Measurements from ENCODE around the gene TRIM2.

TRIM2 gene

DNA sequence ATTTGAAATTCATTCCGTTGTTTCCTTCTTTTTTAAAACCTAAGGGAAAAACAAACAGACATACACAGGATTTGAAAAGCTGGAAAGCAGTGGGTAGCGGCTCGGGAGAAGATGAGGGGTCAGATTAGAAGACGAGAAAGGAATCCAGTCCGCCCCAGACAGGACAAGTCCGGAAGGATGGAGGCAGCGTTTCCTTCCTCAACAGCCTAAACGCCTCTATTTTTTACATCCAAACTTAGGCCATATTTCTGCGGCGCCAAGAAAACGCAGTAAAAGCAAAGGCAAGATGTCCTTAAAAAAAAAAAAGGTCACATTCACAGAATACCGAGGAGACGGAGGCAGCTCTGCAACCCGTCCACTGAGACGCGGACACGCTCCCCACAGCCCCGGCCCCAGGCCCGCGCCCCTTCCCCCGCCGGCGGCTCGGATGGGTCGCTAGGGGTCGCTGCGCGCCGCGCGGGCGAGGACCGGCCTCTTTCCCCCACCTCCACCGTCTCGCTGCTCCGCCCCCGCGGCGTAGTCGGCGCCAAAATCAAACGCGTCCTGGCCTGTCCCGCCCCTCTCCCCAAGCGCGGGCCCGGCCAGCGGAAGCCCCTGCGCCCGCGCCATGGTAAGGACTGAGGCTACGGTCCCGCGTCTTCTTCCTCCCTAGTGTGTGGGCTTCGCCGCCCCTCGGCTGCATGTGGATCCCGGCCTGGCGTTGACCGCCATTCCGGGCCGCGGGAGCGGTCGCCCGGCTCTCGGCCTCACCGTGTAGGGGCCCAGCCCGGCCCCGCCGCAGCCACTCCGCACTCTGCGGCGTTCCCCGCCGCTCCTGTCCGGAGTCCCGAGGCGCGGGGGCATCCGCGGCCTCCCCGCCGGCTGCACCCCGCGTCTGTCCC lies 140.1 kb downstream of the TRIM2 start, which contains the start of gene MND1:
Gene MND1 (plus strand): TSS at position 558 of the 881 bp plus-strand sequence. CDS start 50 bp downstream, at position 608.
- peak; percentile 73 for DNase-seq

DNA sequence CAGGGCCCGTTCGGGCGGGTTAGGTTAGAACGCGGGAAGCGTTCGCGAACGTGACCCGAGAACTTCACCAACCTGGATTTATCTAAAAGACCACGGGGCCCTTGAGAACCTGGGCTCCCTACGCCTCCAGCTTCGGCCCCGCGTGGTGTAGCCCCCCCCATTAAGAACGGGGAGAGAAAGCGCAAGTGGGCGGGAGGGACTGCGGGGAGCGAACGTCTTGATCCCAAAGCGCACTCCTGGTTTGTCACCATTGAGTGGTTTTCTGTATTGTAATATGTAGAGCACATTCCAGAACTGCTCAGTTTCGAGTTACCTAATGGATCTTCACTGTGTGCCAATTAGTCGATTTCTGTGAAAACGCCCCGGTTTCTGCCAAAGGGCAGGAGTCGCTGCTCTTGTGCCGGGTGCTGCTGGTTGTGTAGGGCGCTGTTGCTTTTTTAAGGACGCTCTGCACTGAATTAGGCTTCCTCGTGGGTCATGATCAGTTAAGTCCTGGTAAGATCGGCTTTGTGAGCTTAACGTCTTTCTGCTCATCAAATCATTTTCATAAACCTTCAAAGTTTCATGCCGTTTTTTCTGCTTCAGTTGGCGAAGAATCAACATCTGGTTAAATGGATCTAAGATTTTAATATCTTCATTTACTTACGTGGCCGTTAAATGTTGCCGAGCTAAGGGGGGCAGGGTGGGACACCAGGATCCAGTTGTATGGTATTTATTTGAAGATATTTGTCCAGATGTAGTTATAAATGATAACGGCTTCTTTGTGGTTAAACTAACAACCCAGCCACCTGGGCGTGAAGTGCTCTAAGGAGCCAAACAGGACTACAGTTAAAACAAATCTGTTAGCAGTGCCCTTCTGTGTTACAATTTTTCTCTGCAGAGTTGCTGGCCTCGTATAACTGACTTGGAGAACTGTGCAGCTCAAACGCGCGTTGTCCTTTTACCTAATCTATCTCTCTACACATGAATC lies 141.1 kb downstream of the TRIM2 start:
- peak; percentile 53 for DNase-seq

GRCh38 chr4:153346031-153346430 lies 141.8 kb downstream of the TRIM2 start:
- DNase-seq = no peak

- no peak for DNase-seq
These were observed 142.3 kb downstream of the TRIM2 start for GRCh38 chr4:153346563-153346962.

DNA sequence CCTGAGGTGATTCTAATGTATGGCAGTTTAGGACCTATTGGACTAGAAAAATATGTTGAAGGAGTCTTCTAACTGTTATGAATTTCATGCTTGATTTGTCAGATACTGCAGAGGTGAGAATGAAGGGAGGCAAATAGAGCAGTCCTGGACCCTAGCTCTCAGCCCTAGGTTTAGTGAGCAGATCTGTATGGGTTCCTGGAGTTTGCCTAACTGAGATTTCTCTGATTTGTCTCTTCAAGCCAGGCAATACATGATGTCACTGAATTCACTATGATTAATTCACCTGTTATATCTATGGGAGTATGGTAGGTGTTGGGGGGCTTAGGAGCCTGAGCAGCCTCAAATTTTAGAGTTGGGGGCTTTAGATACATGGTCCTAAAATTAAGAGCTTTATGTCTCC lies 142.9 kb downstream of the TRIM2 start:
- DNase-seq = no peak

DNA sequence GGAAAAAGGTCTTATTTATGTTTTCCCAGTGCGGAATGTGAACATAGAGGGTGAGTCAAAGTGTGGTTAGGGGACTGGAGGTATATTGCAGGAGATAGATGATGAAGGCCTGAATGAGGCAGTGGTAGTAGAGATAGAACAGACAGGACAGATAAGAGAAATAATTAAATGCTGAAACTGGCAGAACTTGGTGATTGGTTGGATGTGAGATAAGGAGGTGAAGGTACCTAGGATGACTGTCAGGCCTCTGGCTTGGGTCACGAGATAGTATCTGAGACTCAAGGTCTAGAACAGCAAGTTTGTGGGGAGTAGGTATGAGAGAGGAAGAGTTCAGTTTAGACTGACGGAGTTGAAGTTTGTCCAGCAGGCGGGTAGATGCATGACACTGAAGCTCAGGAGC lies 143.8 kb downstream of the TRIM2 start:
- no peak for DNase-seq

- DNase-seq = no peak
These were observed 145.1 kb downstream of the TRIM2 start for GRCh38 chr4:153349206-153349805.

- DNase-seq = no peak
These were observed 157.9 kb downstream of the TRIM2 start for GRCh38 chr4:153362184-153362583.

DNA sequence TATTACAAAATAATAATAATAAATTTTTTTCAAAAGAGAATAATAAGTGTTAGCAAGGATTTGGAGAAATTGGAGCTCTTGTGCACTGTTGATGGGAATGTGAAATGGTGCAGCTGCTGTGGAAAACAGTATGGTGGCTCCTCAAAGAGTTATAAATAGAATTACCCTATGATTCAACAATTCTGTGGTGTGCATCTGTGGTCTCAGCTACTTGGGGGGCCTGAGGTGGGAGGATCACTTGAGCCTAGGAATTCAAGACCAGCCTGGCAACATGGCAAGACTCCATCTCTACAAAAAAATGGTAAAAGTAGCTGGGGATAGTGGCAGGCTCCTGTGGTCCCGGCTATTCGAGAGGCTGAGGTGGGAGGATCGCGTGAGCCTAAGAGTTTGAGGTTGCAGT lies 159.8 kb downstream of the TRIM2 start:
- no peak for DNase-seq

- peak; percentile 23 for DNase-seq
These were observed 160.8 kb downstream of the TRIM2 start for GRCh38 chr4:153365003-153365402.

GRCh38 chr4:153366486-153366885 lies 162.2 kb downstream of the TRIM2 start:
- peak; percentile 32 for DNase-seq

DNA sequence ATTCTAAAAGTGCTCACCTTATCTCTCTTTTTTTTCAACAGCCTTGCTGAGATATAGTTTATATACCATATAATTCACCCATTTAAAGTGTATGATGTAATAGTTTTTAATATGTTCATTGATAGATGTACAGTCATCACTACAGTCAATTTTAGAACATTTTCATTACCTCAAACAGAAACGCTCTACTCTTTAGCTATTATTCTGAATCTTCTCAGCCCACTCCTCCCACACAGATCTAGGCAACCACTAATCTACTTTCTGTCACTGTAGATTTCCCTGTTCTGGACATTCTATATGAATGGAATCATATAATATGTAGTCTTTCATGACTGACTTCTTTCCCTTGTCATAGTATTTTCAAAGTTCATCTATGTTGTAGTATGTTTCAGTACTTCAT lies 162.8 kb downstream of the TRIM2 start:
- DNase-seq = no peak

GRCh38 chr4:153369021-153369420 lies 164.8 kb downstream of the TRIM2 start:
- no peak for DNase-seq

DNA sequence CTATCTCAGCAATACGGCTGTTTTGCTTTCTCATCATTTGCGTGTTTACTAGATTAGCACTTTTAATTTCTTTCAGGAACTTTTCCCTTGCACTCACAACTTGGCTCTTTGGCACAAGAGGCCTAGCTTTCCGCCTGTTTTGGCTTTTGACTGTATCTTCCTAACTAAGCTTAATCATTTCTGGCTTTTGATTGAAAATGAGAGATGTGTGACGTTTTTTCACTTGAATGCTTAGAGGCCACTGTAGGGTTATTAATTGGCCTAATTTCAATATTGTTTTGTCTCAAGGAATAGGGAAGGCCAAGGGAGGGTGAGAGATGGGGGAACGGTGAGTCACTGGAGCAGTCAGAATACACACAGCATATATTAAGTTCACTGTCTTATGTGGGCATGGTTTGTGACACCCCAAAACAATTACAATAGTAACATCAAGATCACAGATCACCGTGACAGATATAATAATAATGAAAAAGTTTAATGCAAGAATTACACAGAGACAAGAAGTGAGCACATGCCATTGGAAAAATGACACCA lies 167.5 kb downstream of the TRIM2 start:
- DNase-seq = no peak

DNA sequence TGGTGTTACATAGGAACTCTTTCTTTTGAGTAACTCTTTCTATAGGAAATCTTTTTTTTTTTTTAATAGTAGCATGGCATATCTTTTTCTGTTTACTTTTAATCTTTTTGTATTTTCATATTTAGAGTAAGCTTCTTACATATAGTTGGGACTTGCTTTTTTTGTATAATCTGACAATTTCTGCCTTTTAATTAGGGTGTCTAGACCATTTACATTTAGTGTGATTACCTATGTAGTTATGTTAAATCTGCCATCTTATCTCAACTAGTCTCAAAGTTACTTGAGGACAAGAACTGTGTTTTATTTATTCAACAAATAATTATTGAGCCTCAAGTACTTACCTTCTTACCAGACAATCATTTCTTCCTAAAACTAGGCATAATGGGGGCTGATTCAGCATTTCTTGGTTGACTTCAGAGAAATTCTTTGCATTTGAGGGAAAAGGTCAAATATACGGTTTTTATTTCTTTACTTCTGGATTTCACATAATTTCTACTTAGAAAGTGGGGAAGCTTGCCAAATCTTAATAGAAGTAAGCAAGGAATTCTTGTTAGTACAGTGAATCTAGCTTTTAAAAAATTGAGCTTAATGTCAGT lies 168.8 kb downstream of the TRIM2 start:
- no peak for DNase-seq

GRCh38 chr4:153374442-153374841 lies 170.2 kb downstream of the TRIM2 start:
- DNase-seq = no peak

GRCh38 chr4:153375303-153375702 lies 171.1 kb downstream of the TRIM2 start:
- DNase-seq = no peak

DNA sequence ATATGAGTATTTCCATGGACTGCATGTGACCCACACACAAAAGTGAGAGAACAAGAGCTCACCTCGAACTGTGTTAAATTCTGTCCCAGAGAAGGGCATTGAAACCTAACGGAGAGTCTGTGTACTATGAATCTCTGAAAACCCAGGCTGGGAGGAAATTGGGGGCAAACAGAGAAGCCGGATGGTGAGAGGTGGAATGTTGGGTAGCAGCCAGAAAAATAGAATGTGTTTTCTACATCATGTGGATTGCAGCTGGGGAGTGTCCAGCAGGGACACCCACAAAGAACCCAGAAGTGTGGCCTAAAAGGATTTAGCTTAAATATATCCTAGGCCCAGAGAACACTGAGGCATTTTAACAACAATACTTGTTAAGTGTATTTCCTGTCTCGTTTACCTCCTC lies 178.9 kb downstream of the TRIM2 start:
- DNase-seq = no peak

GRCh38 chr4:153384160-153384559 lies 179.9 kb downstream of the TRIM2 start:
- DNase-seq = no peak

- DNase-seq = no peak
These were observed 181.5 kb downstream of the TRIM2 start for GRCh38 chr4:153385784-153386183.

- DNase-seq = no peak
These were observed 183.7 kb downstream of the TRIM2 start for GRCh38 chr4:153387981-153388380.

Measured in MV-4-11 (cell line).